Gastroesophageal sphincter (tissue), 4 donors: Measurements from ENCODE around the gene AK5. TPM values are rescaled to one million over a fixed set of nuclear protein-coding genes. Genes with fewer than 3 reads are reported as not detected.

ENCODE experiments used
- ATAC-seq: fragments of 150-250 bp; one replicate; pipeline ENCODE4 v1.9.1; 2016; ENCODE audit warnings: mild to moderate bottlenecking, moderate library complexity
- H3K27ac ChIP-seq, 4 donors: fragments of 200-600 bp; sonication (generic) in 3 of 4; 1 replicate in 3 of 4; 2 replicates in 1 of 4; pipeline ENCODE4 v1.5.1; 2016 to 2019
- H3K27me3 ChIP-seq: fragments of 200-600 bp; sonication (generic); one replicate; pipeline ENCODE4 v1.5.1; 2019
- H3K36me3 ChIP-seq, 2 donors: fragments of 200-600 bp; sonication (generic); one replicate each; pipeline ENCODE4 v1.5.1; 2019; ENCODE audit warnings: control low read depth in 1 of 2
- H3K4me1 ChIP-seq, 3 donors: fragments of 200-600 bp; sonication (generic); 1 replicate in 2 of 3; 2 replicates in 1 of 3; pipeline ENCODE4 v1.5.1; 2016 to 2019; ENCODE audit warnings: control low read depth in 2 of 3
- H3K4me3 ChIP-seq, 2 donors: fragments of 200-600 bp; sonication (generic); one replicate each; pipeline ENCODE4 v1.5.1; 2019; ENCODE audit warnings: mild to moderate bottlenecking in 1 of 2, moderate library complexity in 1 of 2
- H3K9me3 ChIP-seq, 3 donors: fragments of 200-600 bp; sonication (generic); one replicate each; pipeline ENCODE4 v1.5.1; 2017 to 2019; ENCODE audit warnings: control low read depth in 2 of 3
- EP300 ChIP-seq: sonication (generic); formaldehyde crosslinking; IDR thresholded peaks from one replicate; pipeline ENCODE4 v1.6.1; 2017; ENCODE audit warnings: antibody characterized with exemption, mild to moderate bottlenecking
- POLR2A ChIP-seq, 2 donors: fragments of 450-650 bp; IDR thresholded peaks; one replicate each; pipeline ENCODE4 v1.6.1; 2017; ENCODE audit warnings: antibody characterized with exemption in 2 of 2, mild to moderate bottlenecking in 2 of 2, moderate library complexity in 1 of 2
- POLR2AphosphoS5 ChIP-seq: sonication (generic); formaldehyde crosslinking; IDR thresholded peaks from one replicate; pipeline ENCODE4 v1.6.1; 2017; ENCODE audit warnings: antibody characterized with exemption
- WGBS, 2 donors: methylation state at CpG; one replicate each; pipeline ENCODE4 v1.1.5; 2018; ENCODE audit warnings: low coverage in 1 of 2; 5-methylcytosine and 5-hydroxymethylcytosine counted together
- total RNA-seq, 4 donors: library from RNA; depleted of rRNA; stranded (reverse); fragments of >200 nt; gene quantifications; one replicate each; pipeline ENCODE4 v1.1.0, GENCODE V29; 2016
- TF ChIP-seq, protein P1 (sequence below), 4 experiments: fragments of 200-600 bp in 2 of 4; fragments of 450-650 bp in 2 of 4; sonication (generic) in 1 of 4; IDR thresholded peaks; one replicate each; pipeline ENCODE4 v1.5.1; 2017 to 2019; ENCODE audit warnings: antibody characterized with exemption in 4 of 4, mild to moderate bottlenecking in 2 of 4, moderate library complexity in 2 of 4

Gene AK5
- total RNA-seq, 4 donors from 2014 or later: 0.67 to 5.3 (median 2.7) TPM

DNA sequence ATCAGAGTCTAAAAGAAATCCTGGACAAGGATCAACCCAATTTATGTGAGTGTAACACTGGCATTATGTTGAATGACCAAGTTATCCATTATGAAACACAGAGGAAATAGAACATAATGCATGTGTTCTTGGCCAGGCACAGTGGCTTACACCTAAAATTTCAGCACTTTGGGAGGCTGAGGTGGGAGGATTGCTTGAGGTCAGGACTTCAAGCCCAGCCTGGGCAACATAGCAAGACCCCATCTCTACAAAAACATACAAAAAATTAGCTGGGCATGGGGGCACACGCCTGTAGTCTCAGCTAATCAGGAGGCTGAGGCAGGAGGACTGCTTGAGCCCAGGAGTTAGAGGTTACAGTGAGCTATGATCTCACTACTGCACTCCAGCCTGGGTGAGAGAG lies 270.8 kb downstream of the AK5 start:
- TF ChIP-seq POLR2A (IDR thresholded peaks at IDR 0.05) (no peak), POLR2AphosphoS5 (no peak), EP300 (no peak)
- TF ChIP-seq, protein P1, sequence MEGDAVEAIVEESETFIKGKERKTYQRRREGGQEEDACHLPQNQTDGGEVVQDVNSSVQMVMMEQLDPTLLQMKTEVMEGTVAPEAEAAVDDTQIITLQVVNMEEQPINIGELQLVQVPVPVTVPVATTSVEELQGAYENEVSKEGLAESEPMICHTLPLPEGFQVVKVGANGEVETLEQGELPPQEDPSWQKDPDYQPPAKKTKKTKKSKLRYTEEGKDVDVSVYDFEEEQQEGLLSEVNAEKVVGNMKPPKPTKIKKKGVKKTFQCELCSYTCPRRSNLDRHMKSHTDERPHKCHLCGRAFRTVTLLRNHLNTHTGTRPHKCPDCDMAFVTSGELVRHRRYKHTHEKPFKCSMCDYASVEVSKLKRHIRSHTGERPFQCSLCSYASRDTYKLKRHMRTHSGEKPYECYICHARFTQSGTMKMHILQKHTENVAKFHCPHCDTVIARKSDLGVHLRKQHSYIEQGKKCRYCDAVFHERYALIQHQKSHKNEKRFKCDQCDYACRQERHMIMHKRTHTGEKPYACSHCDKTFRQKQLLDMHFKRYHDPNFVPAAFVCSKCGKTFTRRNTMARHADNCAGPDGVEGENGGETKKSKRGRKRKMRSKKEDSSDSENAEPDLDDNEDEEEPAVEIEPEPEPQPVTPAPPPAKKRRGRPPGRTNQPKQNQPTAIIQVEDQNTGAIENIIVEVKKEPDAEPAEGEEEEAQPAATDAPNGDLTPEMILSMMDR (IDR thresholded peaks at IDR 0.05): no peak
- H3K27me3 ChIP-seq: peaks cover 5% of the 10 kb centered on the region
- 90% methylated on average over 1 of the region's 1 CpG; no CpG with 5 or more reads in 1 of the 2 donors for WGBS, 2 donors
- no peak overlapping the region for H3K27ac ChIP-seq
- H3K4me3 ChIP-seq: no peak overlapping the region
- no peaks in the 10 kb centered on the region for H3K9me3 ChIP-seq
- no peak for ATAC-seq
- H3K36me3 ChIP-seq: no peaks in the 10 kb centered on the region
- no peaks in the 10 kb centered on the region for H3K4me1 ChIP-seq

GRCh38 chr1:77553568-77554291 lies 271.9 kb downstream of the AK5 start:
- H3K36me3 ChIP-seq: peaks cover 0 to 4% of the 10 kb centered on the region in 2 donors
- no peak for TF ChIP-seq POLR2AphosphoS5
- TF ChIP-seq, protein P1 (IDR thresholded peaks at IDR 0.05): no peak
- no peak for TF ChIP-seq EP300
- TF ChIP-seq POLR2A (IDR thresholded peaks at IDR 0.05): no peak
- ATAC-seq: no peak
- H3K9me3 ChIP-seq: no peaks in the 10 kb centered on the region
- WGBS, 2 donors: 32 to 45% methylated on average over 9 of the region's 9 CpGs
- peaks cover 5% of the 10 kb centered on the region for H3K27me3 ChIP-seq
- no peaks in the 10 kb centered on the region for H3K4me1 ChIP-seq
- no peak overlapping the region for H3K4me3 ChIP-seq
- no peak overlapping the region for H3K27ac ChIP-seq

DNA sequence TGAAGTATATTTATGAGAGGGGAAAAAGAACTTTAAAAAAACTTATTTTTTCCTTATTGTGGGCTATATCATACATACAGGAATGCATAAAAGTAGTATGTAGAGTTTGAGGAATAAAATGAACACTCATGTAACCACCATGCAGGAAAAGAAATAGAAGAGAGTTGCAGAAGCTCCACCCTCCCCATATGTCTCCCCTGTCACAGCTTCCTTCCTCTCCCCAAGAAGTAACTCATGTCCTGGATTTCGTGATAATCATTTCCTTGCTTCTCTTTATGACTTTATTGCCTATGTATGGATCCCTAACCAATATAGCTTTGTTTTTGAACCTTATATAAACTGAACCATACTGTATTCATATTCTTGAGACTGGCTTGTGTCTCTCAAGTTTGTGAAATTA lies 274.2 kb downstream of the AK5 start:
- Histone ChIP-seq H3K27me3 (no peaks in the 10 kb centered on the region), H3K9me3 (no peaks in the 10 kb centered on the region), H3K36me3 (peaks cover 0 to 23% of the 10 kb centered on the region in 2 donors), H3K27ac (no peak overlapping the region), H3K4me3 (no peak overlapping the region), H3K4me1 (no peaks in the 10 kb centered on the region)
- no peak for TF ChIP-seq POLR2AphosphoS5
- TF ChIP-seq POLR2A (IDR thresholded peaks at IDR 0.05): no peak
- TF ChIP-seq, protein P1 (IDR thresholded peaks at IDR 0.05): no peak
- TF ChIP-seq EP300: no peak
- 52 to 83% methylated on average over 1 of the region's 1 CpG for WGBS, 2 donors
- no peak for ATAC-seq

- H3K27me3 ChIP-seq: no peaks in the 10 kb centered on the region
- ATAC-seq: no peak
- no peak for TF ChIP-seq EP300
- TF ChIP-seq, protein P1 (IDR thresholded peaks at IDR 0.05): no peak
- peaks cover 0 to 32% of the 10 kb centered on the region in 2 donors for H3K36me3 ChIP-seq
- no peaks in the 10 kb centered on the region for H3K9me3 ChIP-seq
- WGBS, 2 donors: 73 to 86% methylated on average over 1 to 4 of the region's 4 CpGs
- no peak overlapping the region for H3K27ac ChIP-seq
- no peak overlapping the region for H3K4me3 ChIP-seq
- no peaks in the 10 kb centered on the region for H3K4me1 ChIP-seq
Observed at GRCh38 chr1:77557053-77557452, 275.2 kb downstream of the AK5 start.

DNA sequence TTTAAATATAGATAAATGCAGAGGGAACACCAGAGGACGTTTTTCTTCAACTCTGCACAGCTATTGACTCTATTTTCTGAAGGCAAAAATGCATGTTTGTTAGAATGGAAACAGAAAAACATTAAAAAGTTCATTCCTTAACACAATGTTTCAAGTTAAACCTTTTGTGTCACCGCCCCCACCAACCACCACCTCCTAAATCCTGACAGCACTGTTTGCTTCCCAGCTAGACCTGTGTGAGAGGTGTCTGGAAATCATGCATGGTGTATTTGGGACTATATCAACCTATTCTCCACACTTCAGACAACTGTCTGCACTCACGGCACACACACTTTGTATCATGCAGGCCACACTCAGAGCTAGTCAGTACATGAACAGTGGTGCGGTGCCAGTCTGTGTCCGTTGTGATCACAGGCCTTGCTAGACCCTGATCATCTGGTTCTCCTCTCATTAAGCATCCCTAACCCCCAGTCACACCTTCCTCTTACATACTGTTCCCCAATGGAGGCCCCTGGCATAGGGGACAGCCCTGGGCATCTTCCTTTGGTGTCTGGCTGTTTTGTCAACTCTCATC lies 276.9 kb downstream of the AK5 start:
- H3K27ac ChIP-seq: no peak overlapping the region

More for the DNA sequence above, 276.9 kb downstream of the AK5 start:
- TF ChIP-seq, protein P1 (IDR thresholded peaks at IDR 0.05): no peak
- TF ChIP-seq POLR2A (IDR thresholded peaks at IDR 0.05): no peak
- TF ChIP-seq EP300: no peak
- no peak for TF ChIP-seq POLR2AphosphoS5
- Histone ChIP-seq H3K4me3 (no peak overlapping the region), H3K9me3 (no peaks in the 10 kb centered on the region), H3K4me1 (no peaks in the 10 kb centered on the region), H3K27me3 (no peaks in the 10 kb centered on the region), H3K36me3 (peaks cover 0 to 43% of the 10 kb centered on the region in 2 donors)
- ATAC-seq: no peak
- 94 to 100% methylated on average over 3 to 4 of the region's 5 CpGs for WGBS, 2 donors
